Mononuclear cell (primary cell): Measurements from ENCODE around the gene APLF. TPM values are rescaled to one million over a fixed set of nuclear protein-coding genes. Genes with fewer than 3 reads are reported as not detected.
"Not testable (repeated sequence)": the region's sequence is repeated elsewhere in the genome, so short reads cannot be mapped to it uniquely, and the experiment has no call there.

ENCODE experiments used
- H3K27me3 ChIP-seq: 2 replicates; pipeline ENCODE4 v1.6.0; 2011; ENCODE audit warnings: low read length, control low read depth; ENCODE audit not compliant: insufficient read depth
- H3K4me1 ChIP-seq: 2 replicates; pipeline ENCODE4 v1.5.1; 2011; ENCODE audit warnings: mild to moderate bottlenecking, low read length, control low read depth; ENCODE audit not compliant: insufficient read depth
- H3K4me3 ChIP-seq: 2 replicates; pipeline ENCODE4 v1.5.1; 2011; ENCODE audit warnings: mild to moderate bottlenecking, low read length, moderate library complexity
- H3K9me3 ChIP-seq: 2 replicates; pipeline ENCODE4 v1.5.1; 2011; ENCODE audit warnings: low read depth, mild to moderate bottlenecking, control low read depth, low read length
- total RNA-seq: library from RNA; depleted of rRNA; stranded (reverse); fragments of >200 nt; gene quantifications from one replicate; pipeline ENCODE4 v1.2.3, GENCODE V29; 2012

Gene APLF
- total RNA-seq, 1 donor: 11.2 TPM

DNA sequence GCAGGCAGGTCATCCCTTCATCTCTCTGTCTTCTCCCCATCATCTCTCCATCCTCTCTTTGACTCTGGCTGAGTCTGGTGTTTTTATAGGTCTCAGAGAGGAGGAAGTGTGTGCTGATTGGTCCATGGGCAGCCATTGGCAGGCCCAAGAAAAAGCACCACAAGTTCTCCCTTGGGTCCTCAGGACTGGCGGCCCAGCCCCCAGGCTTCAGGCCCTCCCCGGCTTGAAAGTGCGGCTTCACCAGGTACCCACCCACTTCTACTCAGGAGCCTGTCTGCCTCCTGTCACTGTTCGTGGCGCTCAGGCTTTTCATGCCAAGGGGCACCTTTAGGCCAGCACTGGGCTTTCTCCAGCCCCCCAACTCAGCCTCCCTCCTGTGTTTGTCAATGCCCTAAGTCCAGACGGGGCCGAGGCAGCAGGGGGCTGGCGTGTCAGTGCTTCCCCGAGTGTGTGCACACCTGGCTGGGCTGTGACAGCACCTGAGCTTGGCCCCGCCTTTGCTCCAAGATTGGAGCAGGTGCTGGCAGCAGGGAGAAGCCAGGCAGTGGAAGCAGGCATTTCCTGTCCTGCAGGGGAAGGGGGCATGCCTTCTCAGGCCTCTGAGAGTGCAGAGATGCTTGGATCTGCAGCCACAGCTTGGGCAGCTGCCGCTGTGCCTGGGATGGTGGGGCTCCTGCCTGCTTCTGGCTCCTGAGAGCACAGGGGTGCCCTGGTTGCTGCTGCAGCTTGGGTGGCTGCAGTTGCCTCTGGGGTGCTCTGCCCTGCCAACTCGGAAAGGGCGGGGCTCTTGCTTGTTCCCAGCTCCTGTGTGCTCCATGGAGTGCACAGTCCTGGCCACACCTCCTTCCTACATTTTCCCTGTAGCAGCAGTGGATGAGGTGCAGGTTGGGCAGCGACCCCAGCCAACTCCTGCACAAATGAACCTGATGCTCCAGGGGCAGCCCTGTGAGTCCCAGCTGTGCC lies 34.4 kb upstream of the APLF start:
- H3K9me3 ChIP-seq: no peaks in the 10 kb centered on the region
- H3K4me1 ChIP-seq: peaks cover 18% of the 10 kb centered on the region
- H3K4me3 ChIP-seq: no peak overlapping the region
- no peaks in the 10 kb centered on the region for H3K27me3 ChIP-seq

DNA sequence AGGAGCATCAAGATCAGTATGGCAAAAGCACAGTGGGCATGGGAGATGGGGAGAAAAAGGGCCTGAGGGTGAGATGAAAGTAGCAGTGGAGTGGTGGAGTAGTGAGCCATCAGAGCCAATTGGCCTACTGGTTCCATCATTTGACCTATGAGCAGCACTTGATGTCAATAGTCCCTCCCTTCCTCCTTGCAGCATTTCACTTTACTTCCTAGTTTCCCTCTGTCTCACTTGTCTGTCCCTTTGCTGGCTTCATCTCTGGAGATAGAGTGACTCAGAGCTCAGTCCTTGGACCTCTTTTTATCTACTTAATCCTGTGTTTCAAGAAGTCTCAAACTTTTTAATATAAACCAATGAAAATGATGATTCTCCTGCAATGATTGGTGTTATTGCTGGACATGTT lies 32.4 kb upstream of the APLF start:
- peaks cover 19% of the 10 kb centered on the region for H3K4me1 ChIP-seq
- no peaks in the 10 kb centered on the region for H3K27me3 ChIP-seq
- no peaks in the 10 kb centered on the region for H3K9me3 ChIP-seq
- no peak overlapping the region for H3K4me3 ChIP-seq

DNA sequence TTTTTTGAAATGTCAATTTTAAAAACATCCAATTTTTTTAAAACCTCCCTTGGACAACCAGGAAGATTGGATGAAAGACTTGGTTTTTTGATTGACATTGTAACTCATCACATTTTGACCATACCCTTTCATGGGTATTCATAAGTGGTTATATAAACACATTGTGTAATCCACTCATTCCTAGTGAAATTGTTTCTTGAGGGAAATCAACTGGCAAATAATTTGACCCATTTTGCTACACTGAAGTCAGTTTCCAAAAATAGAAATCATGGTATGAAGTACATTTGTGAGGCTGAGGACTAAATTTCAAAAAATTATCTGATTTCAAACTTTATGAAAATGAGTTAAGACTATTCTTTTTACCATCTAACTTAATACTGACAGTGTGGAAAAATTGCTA lies 31.8 kb upstream of the APLF start:
- no peak overlapping the region for H3K4me3 ChIP-seq
- no peaks in the 10 kb centered on the region for H3K9me3 ChIP-seq
- no peaks in the 10 kb centered on the region for H3K27me3 ChIP-seq
- peaks cover 25% of the 10 kb centered on the region for H3K4me1 ChIP-seq

DNA sequence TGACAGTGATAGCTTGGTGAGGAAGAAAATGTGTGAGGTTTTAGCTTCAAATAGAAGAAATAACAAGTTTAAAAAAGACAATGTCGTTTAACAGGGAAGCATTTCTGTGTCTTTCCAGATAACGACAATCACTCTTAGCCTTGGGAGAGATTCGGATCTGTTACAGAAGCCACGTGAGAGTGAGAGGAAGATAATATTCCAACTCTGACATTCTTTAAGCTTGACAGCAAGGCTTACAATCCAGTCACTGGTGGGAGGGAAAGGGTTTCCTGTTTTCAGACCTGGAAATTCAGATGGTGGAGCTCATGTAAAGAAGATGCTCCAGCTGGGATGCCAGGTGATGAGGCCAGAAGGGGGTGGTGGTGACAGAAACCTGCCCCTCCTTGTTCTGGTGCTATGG lies 31.1 kb upstream of the APLF start:
- no peaks in the 10 kb centered on the region for H3K9me3 ChIP-seq
- H3K27me3 ChIP-seq: no peaks in the 10 kb centered on the region
- H3K4me1 ChIP-seq: peaks cover 31% of the 10 kb centered on the region
- no peak overlapping the region for H3K4me3 ChIP-seq

DNA sequence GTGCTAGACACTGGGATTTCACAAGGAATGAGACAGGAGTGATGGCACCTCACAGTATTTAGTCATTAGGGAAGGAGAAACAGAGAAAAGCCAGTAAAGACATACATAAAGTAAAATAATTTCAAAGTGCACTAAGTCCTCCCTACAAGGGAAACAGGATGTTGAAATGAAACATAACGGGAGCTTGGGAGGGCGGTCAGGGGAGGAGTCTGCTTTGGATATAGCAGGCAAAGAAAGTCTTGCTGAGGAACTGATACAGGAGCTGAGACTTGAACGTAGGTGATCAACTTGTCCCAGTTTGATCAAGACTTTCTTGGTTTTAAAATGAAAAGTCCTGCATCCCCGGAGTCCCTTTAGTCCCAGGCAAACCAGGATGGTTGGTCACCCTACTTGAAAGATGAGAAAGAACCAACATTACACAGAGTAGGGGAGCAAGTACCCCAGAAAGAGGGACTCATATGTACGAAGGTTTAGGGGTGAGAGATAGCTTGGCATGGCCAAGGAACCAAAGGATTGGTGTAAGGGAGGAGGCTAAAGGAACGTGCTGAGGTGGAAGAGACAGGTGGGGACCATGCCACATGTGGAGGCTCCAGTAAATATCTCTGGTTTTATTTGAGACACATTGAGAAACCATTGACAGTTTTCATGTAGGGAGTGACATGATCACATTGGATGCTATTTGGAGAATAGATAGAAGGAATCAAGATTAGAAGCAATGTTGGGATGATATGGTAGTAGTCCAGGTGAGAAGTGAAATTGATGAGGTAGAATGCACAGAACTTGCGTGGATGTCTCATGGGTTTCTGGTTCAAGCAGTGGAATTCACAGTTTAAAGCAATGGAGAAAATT lies 28.7 kb upstream of the APLF start:
- Histone ChIP-seq H3K4me1 (peaks cover 37% of the 10 kb centered on the region), H3K9me3 (no peaks in the 10 kb centered on the region), H3K4me3 (no peak overlapping the region), H3K27me3 (no peaks in the 10 kb centered on the region)

DNA sequence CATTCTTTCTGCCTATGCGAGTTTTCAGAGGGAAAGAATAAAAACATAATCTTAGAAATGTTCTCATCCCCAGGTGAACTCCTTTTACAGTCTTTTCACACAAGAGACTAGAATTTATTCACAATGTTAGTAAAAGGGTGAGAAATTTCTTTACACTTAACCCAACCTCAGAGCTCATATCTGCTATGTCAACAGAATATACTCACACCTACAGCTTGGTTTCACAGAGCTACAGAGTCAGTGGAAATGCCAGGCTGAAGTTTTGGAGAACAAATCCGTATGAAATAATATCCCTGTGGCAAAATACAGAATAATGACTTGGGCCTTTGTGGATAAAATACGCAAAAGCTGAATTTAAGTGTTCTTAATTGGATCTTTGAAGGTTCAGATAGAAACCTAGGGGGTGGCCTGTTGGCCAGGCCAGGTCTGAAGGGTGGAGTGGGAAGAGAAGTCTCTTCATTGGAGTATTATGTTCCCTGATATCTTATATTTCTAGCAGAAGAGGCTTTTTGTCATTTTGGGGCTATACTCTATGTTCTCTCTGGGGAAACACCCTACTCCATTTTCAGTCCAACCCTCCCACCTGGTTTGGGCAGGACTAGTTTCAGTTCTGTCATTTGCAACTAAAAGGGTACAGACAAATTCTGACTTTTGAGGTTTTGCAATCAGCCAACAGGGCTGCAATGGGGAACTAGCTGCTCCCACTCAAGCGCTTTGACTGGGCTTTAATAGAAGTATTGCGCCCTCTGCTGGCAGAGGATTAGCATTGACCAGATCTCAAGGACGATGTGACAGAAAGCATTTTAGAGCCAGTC lies 26.0 kb upstream of the APLF start:
- H3K9me3 ChIP-seq: no peaks in the 10 kb centered on the region
- H3K27me3 ChIP-seq: no peaks in the 10 kb centered on the region
- peaks cover 32% of the 10 kb centered on the region for H3K4me1 ChIP-seq
- H3K4me3 ChIP-seq: no peak overlapping the region

DNA sequence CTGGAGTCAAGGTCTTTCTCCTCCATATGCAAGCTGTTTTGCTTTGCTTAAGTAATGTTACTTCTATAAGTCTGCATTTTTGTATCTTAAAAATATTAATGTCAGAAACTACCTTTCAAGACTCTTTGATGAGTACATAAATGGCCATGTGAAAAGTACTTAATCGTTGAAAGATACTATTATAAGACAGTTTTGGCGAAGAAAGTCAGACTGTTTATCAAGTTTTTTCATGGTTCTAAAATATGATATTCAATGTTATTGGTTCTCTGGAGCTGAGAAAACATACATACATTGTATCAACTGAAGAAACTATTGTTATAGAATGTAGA lies 25.4 kb upstream of the APLF start:
- Histone ChIP-seq H3K9me3 (no peaks in the 10 kb centered on the region), H3K4me1 (peaks cover 32% of the 10 kb centered on the region), H3K27me3 (no peaks in the 10 kb centered on the region), H3K4me3 (no peak overlapping the region)

DNA sequence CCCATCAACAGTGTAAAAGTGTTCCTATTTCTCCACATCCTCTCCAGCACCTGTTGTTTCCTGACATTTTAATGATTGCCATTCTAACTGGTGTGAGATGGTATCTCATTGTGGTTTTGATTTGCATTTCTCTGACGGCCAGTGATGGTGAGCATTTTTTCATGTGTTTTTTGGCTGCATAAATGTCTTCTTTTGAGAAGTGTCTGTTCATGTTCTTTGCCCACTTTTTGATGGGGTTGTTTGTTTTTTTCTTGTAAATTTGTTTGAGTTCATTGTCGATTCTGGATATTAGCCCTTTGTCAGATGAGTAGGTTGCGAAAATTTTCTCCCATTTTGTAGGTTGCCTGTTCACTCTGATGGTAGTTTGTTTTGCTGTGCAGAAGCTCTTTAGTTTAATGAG lies 21.0 kb upstream of the APLF start:
- H3K27me3 ChIP-seq, H3K4me3 ChIP-seq, H3K9me3 ChIP-seq, H3K4me1 ChIP-seq: not testable (repeated sequence)

DNA sequence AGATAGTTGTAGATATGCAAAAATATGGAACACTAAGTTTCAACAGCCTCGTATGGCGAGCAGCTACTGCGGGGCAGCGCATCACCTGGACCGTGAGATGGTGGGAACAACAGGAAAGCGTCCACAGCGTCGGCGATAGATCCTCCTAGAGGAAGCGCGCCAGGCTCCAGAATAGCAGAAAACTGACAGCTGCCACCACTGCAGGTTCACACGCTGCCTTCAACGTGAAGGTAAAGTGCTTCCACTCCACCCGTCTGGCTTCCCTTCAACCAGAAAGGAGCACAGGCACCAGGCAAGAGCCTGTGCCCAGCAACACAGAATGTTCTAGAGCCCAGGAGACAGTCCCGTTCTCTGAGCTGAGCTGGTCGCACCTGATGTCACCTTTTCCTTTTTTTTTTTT lies 20.3 kb upstream of the APLF start:
- Histone ChIP-seq H3K4me3 (no peak overlapping the region), H3K27me3 (no peaks in the 10 kb centered on the region), H3K9me3 (no peaks in the 10 kb centered on the region), H3K4me1 (peaks cover 1% of the 10 kb centered on the region)

DNA sequence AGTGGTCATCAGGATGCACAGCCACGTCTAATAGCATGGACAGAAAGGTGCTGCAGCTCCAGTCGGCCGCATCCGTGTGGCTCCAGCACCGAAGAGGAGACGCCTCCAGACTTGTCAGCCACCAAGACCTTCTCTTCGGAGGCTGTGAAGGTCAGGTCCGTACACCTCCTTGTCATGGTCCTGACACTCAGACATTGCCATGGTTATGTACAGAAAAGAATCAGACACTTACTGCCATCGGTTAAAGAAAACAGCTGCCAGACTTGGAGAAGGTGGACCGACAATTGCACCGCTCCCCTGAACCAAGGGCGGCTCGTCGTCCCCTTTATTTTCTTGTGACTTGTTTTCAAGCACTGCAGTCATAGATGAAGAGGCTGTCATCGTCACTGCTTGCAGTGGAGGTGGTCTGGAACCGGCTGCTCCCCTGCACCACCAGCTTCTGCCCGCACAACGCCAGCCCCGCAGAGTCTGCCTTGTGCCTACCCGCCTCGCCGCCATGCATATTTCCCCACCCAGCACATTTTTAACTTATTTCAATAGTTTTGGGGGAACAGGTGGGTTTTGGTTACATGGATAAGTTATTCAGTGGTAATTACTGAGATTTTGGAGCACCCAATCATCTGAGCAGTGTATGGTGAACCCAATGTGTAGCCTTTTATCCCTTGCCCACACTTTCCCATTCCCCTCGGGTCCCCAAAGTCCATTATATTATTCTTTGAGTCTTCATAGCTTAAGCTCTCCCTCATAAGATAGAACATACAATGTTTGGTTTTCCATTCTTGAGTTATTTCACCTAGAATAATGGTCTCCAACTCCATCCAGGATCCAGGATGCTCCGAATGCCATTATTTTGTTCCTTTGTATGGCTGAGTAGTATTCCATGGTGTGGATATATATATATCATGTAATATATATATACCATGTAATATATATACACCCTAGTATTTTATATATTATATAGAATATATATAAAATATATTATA lies 18.4 kb upstream of the APLF start:
- Histone ChIP-seq H3K4me3 (no peak overlapping the region), H3K9me3 (no peaks in the 10 kb centered on the region), H3K4me1 (peaks cover 7% of the 10 kb centered on the region), H3K27me3 (no peaks in the 10 kb centered on the region)

DNA sequence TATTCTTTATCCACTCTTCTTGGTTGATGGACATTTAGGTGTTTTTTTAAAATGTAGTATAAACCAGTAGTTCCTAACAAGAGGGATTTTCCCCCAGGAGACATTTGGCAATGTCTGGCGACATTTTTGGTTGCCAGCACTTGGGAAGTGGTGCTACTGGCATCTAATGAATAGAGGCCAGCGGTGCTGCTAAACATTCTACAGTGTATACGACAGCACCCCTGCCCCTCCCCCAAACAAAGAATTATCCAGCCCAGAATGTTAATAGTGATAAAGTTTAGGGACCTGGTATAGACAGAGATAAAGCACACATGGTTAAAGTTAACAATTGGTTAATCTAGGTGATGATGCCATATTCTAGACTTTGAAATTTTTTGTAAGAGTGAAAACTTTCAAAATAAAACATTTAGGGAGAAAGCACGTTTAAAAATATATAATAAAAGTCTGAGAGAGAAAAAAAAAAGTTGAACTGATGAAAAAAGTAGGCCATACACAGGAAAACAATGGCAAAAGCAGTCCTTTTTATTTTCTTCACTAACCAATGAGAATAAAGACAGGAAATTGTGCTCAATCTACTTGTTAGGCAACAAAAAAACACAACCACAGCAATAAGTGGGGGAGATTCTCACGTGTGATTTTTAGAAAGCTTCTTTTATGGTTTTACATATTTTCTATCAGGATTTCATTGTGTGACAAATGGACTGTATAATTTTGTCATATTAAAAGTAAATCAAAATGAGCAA lies 15.1 kb upstream of the APLF start:
- Histone ChIP-seq H3K4me3 (no peak overlapping the region), H3K9me3 (no peaks in the 10 kb centered on the region), H3K4me1 (peaks cover 7% of the 10 kb centered on the region)

DNA sequence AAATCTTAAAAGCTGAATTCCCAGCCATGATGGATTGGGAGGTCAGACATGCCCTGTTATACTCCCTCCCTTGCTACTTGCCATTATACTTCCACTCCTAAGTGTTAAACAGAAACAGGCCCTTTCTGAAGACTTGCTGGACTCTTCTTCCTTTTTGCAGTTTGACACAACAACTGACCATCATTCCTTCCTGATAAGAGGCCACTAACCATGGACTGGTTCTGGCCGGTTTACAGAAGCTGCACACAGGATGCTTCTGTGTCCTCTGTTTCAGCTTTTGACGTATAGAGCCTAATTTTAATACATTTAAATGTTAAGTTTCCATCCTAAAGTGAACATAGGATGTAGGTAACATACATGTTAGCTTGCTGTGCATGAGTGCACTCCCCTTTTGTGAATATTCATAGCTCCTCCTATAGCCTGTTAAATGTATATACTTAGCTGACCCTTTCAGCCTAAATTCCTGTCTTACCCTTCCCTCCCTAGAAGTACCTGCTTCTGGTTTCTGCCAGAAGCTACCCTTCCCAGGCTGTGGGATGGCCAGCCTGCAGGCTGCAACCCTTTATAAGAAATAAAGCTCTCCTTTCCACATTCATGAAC lies 13.5 kb upstream of the APLF start:
- H3K4me1 ChIP-seq: peaks cover 7% of the 10 kb centered on the region
- no peaks in the 10 kb centered on the region for H3K27me3 ChIP-seq
- no peak overlapping the region for H3K4me3 ChIP-seq
- no peaks in the 10 kb centered on the region for H3K9me3 ChIP-seq

More for the DNA sequence above, 15.1 kb upstream of the APLF start:
- no peaks in the 10 kb centered on the region for H3K27me3 ChIP-seq

DNA sequence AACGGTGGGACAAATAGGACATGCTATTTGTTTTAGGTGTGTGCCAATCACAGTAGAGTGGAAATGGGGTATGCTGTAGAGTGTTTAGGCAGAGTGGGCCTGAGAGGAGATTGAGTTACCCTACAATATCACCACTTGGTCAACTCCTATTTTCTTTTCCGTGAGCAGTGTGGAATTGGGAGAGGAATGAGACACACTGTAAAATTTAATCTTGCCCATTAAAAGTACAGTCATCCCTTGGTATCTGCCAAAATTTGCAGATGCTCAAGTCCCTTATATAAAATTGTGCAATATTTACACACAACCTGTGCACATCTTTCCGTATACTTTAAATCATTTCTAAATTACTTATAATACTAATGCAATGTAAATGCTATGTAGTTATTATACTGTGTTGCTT lies 12.7 kb upstream of the APLF start:
- no peaks in the 10 kb centered on the region for H3K27me3 ChIP-seq
- no peak overlapping the region for H3K4me3 ChIP-seq
- peaks cover 7% of the 10 kb centered on the region for H3K4me1 ChIP-seq
- H3K9me3 ChIP-seq: no peaks in the 10 kb centered on the region
